GM18526 (cell line): ENCODE data around the gene LAMB4.

ENCODE experiments used
- POLR2A ChIP-seq: IDR thresholded peaks from 3 replicates; pipeline ENCODE4 v1.6.1; 2011; ENCODE audit not compliant: insufficient read length; ENCODE audit errors: extremely low read depth

The LAMB4 gene, protein sequence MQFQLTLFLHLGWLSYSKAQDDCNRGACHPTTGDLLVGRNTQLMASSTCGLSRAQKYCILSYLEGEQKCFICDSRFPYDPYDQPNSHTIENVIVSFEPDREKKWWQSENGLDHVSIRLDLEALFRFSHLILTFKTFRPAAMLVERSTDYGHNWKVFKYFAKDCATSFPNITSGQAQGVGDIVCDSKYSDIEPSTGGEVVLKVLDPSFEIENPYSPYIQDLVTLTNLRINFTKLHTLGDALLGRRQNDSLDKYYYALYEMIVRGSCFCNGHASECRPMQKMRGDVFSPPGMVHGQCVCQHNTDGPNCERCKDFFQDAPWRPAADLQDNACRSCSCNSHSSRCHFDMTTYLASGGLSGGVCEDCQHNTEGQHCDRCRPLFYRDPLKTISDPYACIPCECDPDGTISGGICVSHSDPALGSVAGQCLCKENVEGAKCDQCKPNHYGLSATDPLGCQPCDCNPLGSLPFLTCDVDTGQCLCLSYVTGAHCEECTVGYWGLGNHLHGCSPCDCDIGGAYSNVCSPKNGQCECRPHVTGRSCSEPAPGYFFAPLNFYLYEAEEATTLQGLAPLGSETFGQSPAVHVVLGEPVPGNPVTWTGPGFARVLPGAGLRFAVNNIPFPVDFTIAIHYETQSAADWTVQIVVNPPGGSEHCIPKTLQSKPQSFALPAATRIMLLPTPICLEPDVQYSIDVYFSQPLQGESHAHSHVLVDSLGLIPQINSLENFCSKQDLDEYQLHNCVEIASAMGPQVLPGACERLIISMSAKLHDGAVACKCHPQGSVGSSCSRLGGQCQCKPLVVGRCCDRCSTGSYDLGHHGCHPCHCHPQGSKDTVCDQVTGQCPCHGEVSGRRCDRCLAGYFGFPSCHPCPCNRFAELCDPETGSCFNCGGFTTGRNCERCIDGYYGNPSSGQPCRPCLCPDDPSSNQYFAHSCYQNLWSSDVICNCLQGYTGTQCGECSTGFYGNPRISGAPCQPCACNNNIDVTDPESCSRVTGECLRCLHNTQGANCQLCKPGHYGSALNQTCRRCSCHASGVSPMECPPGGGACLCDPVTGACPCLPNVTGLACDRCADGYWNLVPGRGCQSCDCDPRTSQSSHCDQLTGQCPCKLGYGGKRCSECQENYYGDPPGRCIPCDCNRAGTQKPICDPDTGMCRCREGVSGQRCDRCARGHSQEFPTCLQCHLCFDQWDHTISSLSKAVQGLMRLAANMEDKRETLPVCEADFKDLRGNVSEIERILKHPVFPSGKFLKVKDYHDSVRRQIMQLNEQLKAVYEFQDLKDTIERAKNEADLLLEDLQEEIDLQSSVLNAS (N-terminal part only)

DNA sequence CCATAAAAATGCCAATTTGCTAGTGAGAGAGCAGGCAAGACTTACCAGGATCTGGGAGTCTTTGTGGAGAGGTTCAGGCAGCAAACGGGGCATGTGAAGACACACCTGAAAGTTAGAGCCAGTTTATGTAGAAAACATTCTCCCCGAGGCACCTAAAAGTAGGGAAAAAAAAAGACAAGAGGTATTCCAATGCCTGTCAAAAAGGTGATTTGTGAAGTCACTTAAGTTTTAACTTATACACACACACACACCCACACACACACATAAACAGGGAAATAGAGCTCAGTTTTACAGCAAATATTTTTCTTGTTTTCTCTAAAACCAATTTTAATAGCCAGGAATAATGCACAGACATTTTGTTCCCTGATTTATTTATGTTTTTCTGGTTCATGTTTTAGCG lies at the start of gene LAMB4:
Gene LAMB4 (minus strand): TSS at position 101 of the 400 bp plus-strand sequence. CDS start 7,197 bp downstream, outside the sequence.
- TF ChIP-seq POLR2A, result no peak

DNA sequence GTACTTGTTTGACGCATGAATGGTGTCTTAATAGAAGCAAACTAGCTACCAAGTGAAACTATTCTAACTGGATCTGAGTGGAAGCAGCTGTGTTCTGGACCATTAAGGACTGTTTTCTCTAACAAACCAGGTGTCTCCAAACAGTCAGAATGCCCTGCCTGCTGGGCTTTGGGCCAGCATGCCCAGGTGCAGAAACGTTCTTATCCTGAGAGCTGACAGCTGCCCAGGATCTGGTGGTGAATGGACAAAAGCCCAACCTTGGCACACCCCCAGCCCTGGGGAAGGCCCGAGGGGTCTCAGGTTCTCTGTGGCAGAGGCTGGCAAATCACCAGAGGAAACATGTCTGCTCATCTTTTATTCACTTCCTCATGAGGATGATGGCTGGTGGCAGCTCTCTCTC lies 48.2 kb upstream of the LAMB4 start:
- no peak for TF ChIP-seq POLR2A

DNA sequence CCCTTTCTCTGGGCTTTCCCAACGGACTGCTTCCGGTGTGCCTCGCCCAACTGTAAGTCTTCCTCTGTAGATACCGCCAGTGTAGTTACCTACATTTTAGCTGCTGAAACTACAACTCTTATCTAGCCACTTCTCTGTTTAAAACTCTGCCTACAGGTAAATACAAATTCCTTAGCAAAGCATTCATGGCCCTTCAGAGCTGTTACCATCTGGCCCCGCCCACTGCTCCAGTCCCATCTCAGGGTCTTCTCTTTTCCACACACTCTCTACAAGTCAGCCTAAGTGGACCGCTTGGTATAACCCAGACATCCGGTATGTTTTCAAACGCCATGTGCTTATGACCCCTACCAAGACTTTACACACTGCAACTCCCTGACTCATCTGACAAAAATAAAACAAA lies 41.0 kb upstream of the LAMB4 start:
- TF ChIP-seq POLR2A, result no peak

DNA sequence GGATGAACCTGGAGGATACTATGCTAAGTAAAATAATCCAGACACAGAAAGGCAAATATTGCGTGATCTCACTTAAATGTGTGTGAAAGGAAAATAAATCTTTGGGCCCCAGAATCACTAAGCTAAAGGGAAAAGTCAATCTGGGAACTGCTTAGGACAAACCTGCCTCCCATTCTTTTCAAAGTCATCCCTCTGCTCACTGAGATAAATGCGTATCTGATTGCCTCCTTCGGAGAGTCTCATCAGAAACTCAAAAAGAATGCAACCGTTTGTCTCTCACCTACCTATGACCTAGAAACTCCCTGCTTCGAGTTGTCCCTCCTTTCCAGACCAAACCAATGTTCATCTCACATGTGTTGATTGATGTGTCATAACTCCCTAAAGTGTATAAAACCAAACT lies 40.1 kb upstream of the LAMB4 start:
- no peak for TF ChIP-seq POLR2A

DNA sequence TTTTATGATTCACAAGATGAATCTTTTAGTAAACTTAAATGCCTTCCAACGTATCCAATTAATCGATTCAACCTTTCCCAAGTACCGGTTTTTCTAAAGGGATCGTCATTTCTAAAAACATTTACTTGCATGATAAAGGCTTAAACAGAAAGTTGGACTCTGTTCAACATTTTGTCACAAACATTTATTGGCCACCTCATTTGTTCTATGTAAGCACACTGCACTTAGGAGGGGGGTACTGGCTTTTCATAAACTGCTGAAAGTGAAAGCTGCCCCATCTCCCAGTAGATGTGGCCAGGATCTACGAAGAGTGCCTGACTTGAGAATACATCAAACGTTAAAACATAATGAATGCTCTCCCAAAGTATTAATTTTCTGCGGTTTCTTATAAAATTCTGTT lies 37.3 kb upstream of the LAMB4 start:
- TF ChIP-seq POLR2A, result no peak

DNA sequence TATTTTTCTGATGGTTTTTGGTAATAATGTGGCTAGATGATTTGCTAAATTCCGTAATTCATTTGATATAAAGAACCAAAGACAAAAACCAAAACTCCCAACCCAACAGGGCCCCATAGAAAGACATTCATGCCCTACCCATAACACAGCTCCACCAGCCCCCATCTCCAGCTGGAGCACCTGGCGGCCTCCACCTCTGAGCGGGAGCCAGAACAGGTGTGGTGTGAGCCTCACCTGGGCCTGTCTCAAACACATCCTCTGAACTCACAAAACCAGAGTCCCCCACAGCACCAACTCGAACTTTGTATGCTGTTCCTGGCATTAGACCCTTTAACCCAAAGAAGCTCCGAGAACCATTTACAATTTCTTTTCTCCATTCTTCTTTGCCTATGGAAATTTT lies 36.5 kb upstream of the LAMB4 start:
- TF ChIP-seq POLR2A, result no peak

DNA sequence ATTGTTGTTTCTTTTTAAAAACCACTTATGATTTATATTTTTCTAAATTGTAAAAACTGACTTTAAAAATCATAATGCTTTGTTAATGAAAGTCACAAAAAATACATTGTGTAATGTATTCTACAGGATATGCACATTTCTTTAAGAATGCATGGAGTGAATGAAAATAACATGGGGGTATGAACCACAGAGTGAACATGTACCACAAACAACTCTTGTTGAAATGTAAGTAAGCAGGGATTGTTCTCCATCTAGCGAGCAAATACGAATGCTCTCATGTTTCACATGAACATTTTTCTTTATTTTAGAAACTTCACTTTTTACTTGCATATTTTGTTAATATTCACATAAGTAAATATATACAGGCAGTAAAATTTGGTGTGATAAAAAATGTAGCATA lies 35.6 kb upstream of the LAMB4 start:
- TF ChIP-seq POLR2A, result no peak

DNA sequence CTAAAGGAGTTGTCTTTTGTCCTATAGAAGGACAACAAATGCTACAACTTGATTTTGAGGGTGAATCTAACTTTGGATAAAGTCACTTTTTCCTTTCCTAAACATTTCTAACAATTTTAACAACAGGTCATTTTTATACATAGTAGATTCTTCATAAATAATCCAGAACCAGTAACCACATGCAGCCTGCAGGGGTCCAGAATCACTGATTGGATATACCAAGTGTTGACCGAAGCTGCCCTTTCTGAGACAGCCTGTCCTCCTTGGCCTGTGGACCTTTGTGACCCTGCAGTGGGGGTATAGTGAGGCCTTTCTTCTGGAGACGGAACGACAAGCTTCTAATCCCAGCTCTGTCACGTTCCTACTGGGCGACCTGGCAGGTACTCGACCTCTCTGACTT lies 34.8 kb upstream of the LAMB4 start:
- TF ChIP-seq POLR2A, result no peak

DNA sequence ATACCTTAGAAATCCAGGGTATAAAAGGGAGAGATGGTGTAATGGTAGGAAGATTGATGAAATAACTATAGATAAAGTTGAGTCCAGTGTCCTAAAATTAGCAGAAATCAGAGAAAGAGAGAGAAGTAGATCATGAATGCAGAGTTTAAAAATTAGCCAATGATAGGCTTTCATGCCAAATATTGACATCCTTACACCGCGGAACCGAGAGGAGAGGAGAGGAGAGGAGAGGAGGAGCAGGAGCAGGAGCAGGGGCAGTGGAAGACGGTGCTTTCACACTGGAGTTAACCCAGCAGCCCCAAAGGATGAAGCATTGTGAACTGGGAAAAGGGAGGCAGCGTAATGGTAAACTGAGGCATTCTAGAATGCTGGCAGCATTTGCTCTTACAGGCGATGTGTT lies 34.2 kb upstream of the LAMB4 start:
- no peak for TF ChIP-seq POLR2A

DNA sequence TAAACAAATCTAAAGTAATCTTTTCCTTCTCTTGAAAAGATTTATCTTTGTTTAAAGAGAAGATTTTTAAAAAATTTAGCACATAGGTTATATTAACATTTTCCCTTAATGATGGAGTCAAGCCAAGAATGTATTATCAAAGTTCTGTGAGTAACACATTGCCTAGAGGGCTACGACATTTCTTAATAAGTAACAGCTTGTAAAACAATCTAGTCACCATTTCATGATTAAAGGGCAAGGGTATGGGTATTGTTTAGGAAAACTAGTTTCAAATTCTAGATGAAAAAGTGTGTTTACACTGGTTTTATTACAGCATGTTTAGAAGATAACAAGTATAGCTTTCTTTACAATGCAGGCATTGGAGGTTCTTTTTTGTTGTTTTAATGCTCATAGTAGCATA lies 28.6 kb upstream of the LAMB4 start:
- TF ChIP-seq POLR2A, result no peak

DNA sequence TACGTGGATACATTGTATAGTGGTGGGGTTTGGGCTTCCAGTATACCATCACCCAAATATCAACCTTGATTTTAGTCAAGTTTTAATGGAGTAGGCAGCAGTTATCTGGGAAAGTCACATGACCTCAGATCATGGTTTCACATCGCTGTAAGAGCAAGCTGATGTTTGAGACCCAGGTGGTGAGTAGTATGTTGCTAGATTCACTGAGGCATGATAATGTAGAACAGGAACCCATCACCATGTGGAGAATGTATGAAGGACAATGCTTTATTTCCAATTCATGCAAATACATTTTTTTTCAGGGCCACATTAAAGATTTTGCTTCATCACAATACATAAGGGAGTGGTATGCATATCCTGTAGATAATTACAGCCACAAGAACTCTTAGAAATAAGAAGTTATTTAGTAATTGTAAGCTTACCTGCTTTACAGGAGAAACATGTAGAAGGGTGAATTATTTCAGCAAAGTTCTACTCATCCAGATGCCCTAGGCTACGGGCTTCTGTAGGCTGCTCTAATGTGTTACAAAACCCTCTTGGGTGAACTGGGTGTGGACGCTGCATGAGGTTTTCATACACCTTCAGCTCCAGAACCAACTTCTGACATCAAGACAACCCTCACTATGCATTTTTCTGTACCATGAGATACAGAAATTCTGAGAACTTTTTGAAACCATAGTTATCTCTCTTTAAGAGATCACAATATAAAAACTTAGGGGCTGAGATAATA lies 27.6 kb upstream of the LAMB4 start:
- no peak for TF ChIP-seq POLR2A

DNA sequence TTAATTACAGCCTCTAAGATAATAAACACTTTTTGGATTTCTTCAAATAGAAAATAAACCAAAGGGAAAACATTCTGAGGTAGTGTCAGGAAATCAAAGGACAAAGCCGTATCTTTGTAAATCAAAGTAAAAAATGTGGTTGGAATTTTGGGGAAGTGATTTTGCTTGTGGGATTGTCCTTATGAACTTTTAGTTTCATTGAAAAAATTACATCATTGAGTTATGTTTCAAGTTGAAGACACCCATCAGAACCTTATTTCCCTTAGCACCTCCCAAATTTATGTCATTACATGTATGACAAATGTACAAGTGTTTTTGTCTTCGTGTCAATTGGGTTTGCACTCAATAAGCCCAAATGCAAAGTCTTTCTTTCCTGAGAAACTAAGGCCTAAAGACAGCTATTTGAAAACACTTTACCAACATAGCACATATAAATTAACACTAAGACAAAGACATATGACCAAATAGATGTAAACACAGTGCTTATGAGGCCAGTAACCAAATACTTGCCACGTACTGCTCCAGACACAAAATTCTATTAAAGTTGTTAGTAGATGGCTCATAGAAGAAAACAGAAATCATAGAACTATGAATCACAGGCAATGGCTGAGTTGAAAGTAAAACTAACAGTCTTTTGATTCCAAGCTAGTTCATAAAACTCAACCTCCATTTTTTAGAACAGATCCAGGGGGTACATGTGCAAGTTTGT lies 26.9 kb upstream of the LAMB4 start:
- TF ChIP-seq POLR2A, result no peak

DNA sequence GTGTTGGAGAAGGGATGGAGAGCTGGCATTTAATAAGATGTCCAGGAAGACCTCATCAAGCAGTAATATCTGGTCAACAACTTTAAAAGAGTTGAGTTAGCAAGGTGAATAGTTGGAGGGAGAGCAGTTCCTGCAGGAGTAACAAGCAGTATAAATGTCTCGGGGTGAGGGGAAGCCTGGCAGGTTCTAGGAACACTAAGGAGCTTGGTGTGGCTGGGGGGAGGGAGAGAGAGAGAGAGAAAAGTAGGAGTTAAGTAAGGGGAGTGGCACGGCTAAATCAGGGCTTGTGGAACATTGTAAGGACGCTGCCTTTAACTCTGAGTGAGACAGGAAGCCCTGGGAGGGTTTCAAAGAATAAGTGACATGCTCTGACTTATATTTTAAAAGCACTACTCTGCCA lies 22.0 kb upstream of the LAMB4 start:
- TF ChIP-seq POLR2A, result no peak

DNA sequence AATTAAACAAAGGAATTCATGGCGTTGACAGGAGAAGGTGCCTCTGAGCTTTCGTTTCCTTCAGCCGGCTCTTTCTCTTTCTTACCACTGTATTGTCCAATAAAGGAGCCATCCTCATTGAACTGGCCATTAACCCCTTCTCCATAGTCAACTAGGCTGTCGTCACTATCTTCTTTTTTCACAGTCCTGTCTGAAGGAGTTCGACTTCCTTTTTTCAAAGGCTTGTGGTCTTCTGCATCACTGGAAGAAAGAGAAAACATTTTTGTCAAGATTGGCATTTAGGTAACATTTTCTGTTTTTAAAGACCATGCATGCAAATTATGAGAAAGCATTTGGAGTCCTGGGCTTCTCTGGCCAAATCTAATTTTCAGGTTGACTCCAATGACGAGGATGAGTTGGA lies 19.7 kb upstream of the LAMB4 start:
- TF ChIP-seq POLR2A, result no peak
